ENCODE data around the gene FAF2. TPM values are rescaled to one million over a fixed set of nuclear protein-coding genes. Genes with fewer than 3 reads are reported as not detected.

FAF2 gene
- total RNA-seq, 1 experiment from 2014 or later: 44.4 TPM

DNA sequence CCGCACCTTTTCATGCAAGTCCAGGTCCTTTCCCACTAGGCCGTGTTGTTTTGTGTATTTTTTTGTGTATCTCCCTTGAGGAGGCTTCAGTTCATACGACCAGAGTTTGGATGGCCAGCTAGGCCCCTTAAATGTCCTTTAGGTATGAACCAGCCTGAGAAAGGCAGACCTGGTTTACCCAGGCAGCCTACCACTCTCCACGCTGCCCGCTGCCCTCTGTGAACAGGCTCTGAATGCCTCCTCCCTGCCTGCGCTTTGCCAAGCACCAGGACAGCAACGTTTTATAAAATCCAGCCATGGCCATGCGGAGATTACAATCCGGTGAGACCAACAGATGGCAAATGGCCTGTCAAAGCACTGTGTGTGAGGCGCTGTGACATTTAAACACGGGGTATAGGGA is 31.2 kb upstream of the FAF2 start:
- no peak overlapping the region for H3K56ac ChIP-seq (ENCODE audit: insufficient read length, low read depth, low read length)
- no peak for DNase-seq
- no peak overlapping the region for H2BK12ac ChIP-seq (ENCODE audit: insufficient read length, low read depth, low read length)
- no peak overlapping the region for H3T11ph ChIP-seq (ENCODE audit: low read length)
- no peak overlapping the region for H3K9ac ChIP-seq (ENCODE audit: extremely low read depth, insufficient read length, low read length)
- peaks cover 5% of the 10 kb centered on the region for H3K23me2 ChIP-seq (ENCODE audit: insufficient read length, low read depth, low read length, poor library complexity, severe bottlenecking)
- H3K4ac ChIP-seq (ENCODE audit: low read depth, low read length): no peak overlapping the region
- H3K27ac Mint-ChIP-seq: no peak overlapping the region
- peak overlapping the region; percentile 14 for H2AFZ ChIP-seq (ENCODE audit: low read length)
- H3K4me3 Mint-ChIP-seq: peak overlapping the region; percentile 51 to 75
- no peak overlapping the region for H2AK5ac ChIP-seq (ENCODE audit: insufficient read length, low read length)
- H3K9me3 ChIP-seq (ENCODE audit: control insufficient read depth, low read depth, low read length): no peaks in the 10 kb centered on the region
- H4K8ac ChIP-seq (replicated peaks; ENCODE audit: insufficient read length, low read depth, low read length): no peak overlapping the region
- H2BK120ac ChIP-seq (ENCODE audit: low read depth, low read length, poor library complexity, severe bottlenecking): no peak overlapping the region
- no peaks in the 10 kb centered on the region; the same call in 1 of the 2 replicates for H3K27me3 ChIP-seq (ENCODE audit: insufficient read depth, low read length)
- H2BK15ac ChIP-seq (ENCODE audit: low read depth, low read length): no peak overlapping the region
- H4K20me1 ChIP-seq (ENCODE audit: control insufficient read depth, insufficient read depth, insufficient read length): no peaks in the 10 kb centered on the region
- peaks cover 6 to 9% of the 10 kb centered on the region in 2 experiments; a peak in 3 of 4 replicates for H3K4me1 Mint-ChIP-seq
- H3K79me1 ChIP-seq (ENCODE audit: insufficient read depth, low read depth, low read length, poor library complexity, severe bottlenecking): no peaks in the 10 kb centered on the region
- H3K18ac ChIP-seq (ENCODE audit: insufficient read length, low read depth, low read length): no peak overlapping the region
- H3K36me3 Mint-ChIP-seq (ENCODE audit: insufficient read depth in 1 of 3, low read depth in 3 of 3): peaks cover 0 to 20% (median 17%) of the 10 kb centered on the region in 3 experiments; a peak in 5 of 7 replicates
- H3K4me2 ChIP-seq (ENCODE audit: insufficient read depth, insufficient read length, low read length): peak overlapping the region; percentile 32
- no peak overlapping the region for H4K91ac ChIP-seq (ENCODE audit: insufficient read length, low read depth, low read length)
- no peaks in the 10 kb centered on the region for H3K4me1 ChIP-seq (ENCODE audit: insufficient read depth, low read length)
- H3K9me3 Mint-ChIP-seq: peaks cover 22 to 33% of the 10 kb centered on the region in 2 experiments
- H2BK20ac ChIP-seq (ENCODE audit: low read depth, low read length, poor library complexity, severe bottlenecking): no peak overlapping the region
- H3K14ac ChIP-seq (ENCODE audit: insufficient read depth, low read length): no peak overlapping the region; the same call in 1 of the 2 replicates
- no peaks in the 10 kb centered on the region for H3K79me2 ChIP-seq (ENCODE audit: insufficient read depth, low read length)
- no peak overlapping the region for H2BK5ac ChIP-seq (ENCODE audit: insufficient read length, low read length)
- TF ChIP-seq, protein P1, sequence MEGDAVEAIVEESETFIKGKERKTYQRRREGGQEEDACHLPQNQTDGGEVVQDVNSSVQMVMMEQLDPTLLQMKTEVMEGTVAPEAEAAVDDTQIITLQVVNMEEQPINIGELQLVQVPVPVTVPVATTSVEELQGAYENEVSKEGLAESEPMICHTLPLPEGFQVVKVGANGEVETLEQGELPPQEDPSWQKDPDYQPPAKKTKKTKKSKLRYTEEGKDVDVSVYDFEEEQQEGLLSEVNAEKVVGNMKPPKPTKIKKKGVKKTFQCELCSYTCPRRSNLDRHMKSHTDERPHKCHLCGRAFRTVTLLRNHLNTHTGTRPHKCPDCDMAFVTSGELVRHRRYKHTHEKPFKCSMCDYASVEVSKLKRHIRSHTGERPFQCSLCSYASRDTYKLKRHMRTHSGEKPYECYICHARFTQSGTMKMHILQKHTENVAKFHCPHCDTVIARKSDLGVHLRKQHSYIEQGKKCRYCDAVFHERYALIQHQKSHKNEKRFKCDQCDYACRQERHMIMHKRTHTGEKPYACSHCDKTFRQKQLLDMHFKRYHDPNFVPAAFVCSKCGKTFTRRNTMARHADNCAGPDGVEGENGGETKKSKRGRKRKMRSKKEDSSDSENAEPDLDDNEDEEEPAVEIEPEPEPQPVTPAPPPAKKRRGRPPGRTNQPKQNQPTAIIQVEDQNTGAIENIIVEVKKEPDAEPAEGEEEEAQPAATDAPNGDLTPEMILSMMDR (conservative IDR thresholded peaks at IDR 0.05): no peak
- no peak overlapping the region for H3K27ac ChIP-seq (ENCODE audit: insufficient read length, low read depth, low read length)
- peaks cover 26% of the 10 kb centered on the region for H3K27me3 Mint-ChIP-seq (ENCODE audit: low read depth)
- WGBS (ENCODE audit: extremely low coverage, insufficient read length, low lambda C conversion rate): no CpG with 5 or more reads among the region's 11 CpGs
- H3K23ac ChIP-seq (ENCODE audit: insufficient read length, low read depth, low read length): no peak overlapping the region
- H4K5ac ChIP-seq (ENCODE audit: insufficient read length, low read depth, low read length): no peak overlapping the region

Measured in H9 (cell line).